HEK293 (cell line): ENCODE measurements around the gene LRRC23.

Experiments
- CTCF ChIA-PET: fragments of 350-600 bp; formaldehyde crosslinking; extraction: SDS; loops from one replicate; lab custom pipeline; 2021; ENCODE audit warnings: antibody characterized with exemption; lab: Yijun Ruan, JAX
- POLR2A ChIA-PET: fragments of 300-600 bp; formaldehyde crosslinking; extraction: SDS; loops from one replicate; lab custom pipeline; 2020; ENCODE audit warnings: antibody characterized with exemption, inconsistent platforms; lab: Yijun Ruan, JAX
- H3K27ac ChIP-seq: fragments of 200-500 bp; sonication (Bioruptor generic); 2 replicates; pipeline ENCODE4 v1.5.1; 2014; ENCODE audit warnings: low read depth, low read length, control low read depth, inconsistent platforms; ENCODE audit errors: extremely low read depth
- H3K36me3 ChIP-seq, 2 experiments: fragments of 200-500 bp in 1 of 2; sonication (Bioruptor generic) in 1 of 2; 1 replicate in 1 of 2; 2 replicates in 1 of 2; pipeline ENCODE4 v1.5.1; 2014 to 2017; ENCODE audit warnings: inconsistent platforms in 2 of 2, low read length in 2 of 2; ENCODE audit not compliant: control insufficient read depth in 2 of 2, insufficient read depth in 1 of 2
- H3K4me1 ChIP-seq: fragments of 200-500 bp; sonication (Bioruptor generic); 2 replicates; pipeline ENCODE4 v1.5.1; 2014; ENCODE audit warnings: mild to moderate bottlenecking, low read length, inconsistent platforms; ENCODE audit not compliant: control insufficient read depth, insufficient read depth
- H3K4me3 ChIP-seq: 2 replicates; pipeline ENCODE4 v1.5.1; 2011; ENCODE audit warnings: low read depth, mild to moderate bottlenecking, control low read depth, low read length, moderate library complexity
- H3K9me3 ChIP-seq: fragments of 200-500 bp; sonication (Bioruptor generic); 2 replicates; pipeline ENCODE4 v1.5.1; 2014; ENCODE audit warnings: low read depth, low read length, inconsistent platforms; ENCODE audit not compliant: control insufficient read depth, insufficient read depth
- BCL6B ChIP-seq: fragments of 450-650 bp; formaldehyde crosslinking; IDR thresholded peaks from 2 replicates; pipeline ENCODE4 v1.5.1; 2017; ENCODE audit warnings: missing biosample characterization, missing genetic modification characterization
- EGR2 ChIP-seq: fragments of 450-650 bp; formaldehyde crosslinking; IDR thresholded peaks from 2 replicates; pipeline ENCODE4 v1.5.1; 2016; ENCODE audit warnings: low read depth, missing biosample characterization, missing genetic modification characterization
- GLIS1 ChIP-seq: fragments of 450-650 bp; formaldehyde crosslinking; IDR thresholded peaks from 2 replicates; pipeline ENCODE4 v1.5.1; 2016; ENCODE audit warnings: missing biosample characterization, missing genetic modification characterization
- GLIS2 ChIP-seq: fragments of 450-650 bp; formaldehyde crosslinking; IDR thresholded peaks from 2 replicates; pipeline ENCODE4 v1.5.1; 2016; ENCODE audit warnings: missing biosample characterization, missing genetic modification characterization
- IKZF3 ChIP-seq: fragments of 450-650 bp; IDR thresholded peaks from 2 replicates; pipeline ENCODE4 v1.5.0; 2018; ENCODE audit warnings: missing biosample characterization, mild to moderate bottlenecking, missing genetic modification characterization, moderate library complexity
- KLF1 ChIP-seq: fragments of 450-650 bp; formaldehyde crosslinking; IDR thresholded peaks from 2 replicates; pipeline ENCODE4 v1.5.1; 2016; ENCODE audit warnings: missing biosample characterization, missing genetic modification characterization
- KLF16 ChIP-seq: fragments of 450-650 bp; formaldehyde crosslinking; IDR thresholded peaks from 2 replicates; pipeline ENCODE4 v1.5.1; 2017; ENCODE audit warnings: missing biosample characterization, missing genetic modification characterization
- KLF9 ChIP-seq: fragments of 450-650 bp; formaldehyde crosslinking; IDR thresholded peaks from 2 replicates; pipeline ENCODE4 v1.5.1; 2016; ENCODE audit warnings: missing biosample characterization, missing genetic modification characterization, low read depth
- PATZ1 ChIP-seq: fragments of 450-650 bp; formaldehyde crosslinking; IDR thresholded peaks from 2 replicates; pipeline ENCODE4 v1.5.1; 2016; ENCODE audit warnings: missing biosample characterization, missing genetic modification characterization
- PRDM2 ChIP-seq: fragments of 450-650 bp; formaldehyde crosslinking; IDR thresholded peaks from 2 replicates; pipeline ENCODE4 v1.5.1; 2016; ENCODE audit warnings: missing biosample characterization, missing genetic modification characterization, borderline replicate concordance
- SP2 ChIP-seq: fragments of 450-650 bp; formaldehyde crosslinking; IDR thresholded peaks from 2 replicates; pipeline ENCODE4 v1.5.1; 2016; ENCODE audit warnings: missing biosample characterization, missing genetic modification characterization
- SP3 ChIP-seq: fragments of 450-650 bp; formaldehyde crosslinking; IDR thresholded peaks from 2 replicates; pipeline ENCODE4 v1.5.1; 2016; ENCODE audit warnings: missing biosample characterization, missing genetic modification characterization
- ZBTB17 ChIP-seq: fragments of 450-650 bp; formaldehyde crosslinking; IDR thresholded peaks from 2 replicates; pipeline ENCODE4 v1.5.1; 2016; ENCODE audit warnings: missing biosample characterization, missing genetic modification characterization
- ZBTB20 ChIP-seq: fragments of 450-650 bp; formaldehyde crosslinking; IDR thresholded peaks from 2 replicates; pipeline ENCODE4 v1.5.1; 2016; ENCODE audit warnings: missing biosample characterization, missing genetic modification characterization
- ZFP69B ChIP-seq: fragments of 450-650 bp; formaldehyde crosslinking; IDR thresholded peaks from 2 replicates; pipeline ENCODE4 v1.5.1; 2016; ENCODE audit warnings: missing biosample characterization, missing genetic modification characterization
- ZNF10 ChIP-seq: fragments of 450-650 bp; formaldehyde crosslinking; IDR thresholded peaks from 2 replicates; pipeline ENCODE4 v1.5.1; 2017; ENCODE audit warnings: missing biosample characterization, missing genetic modification characterization
- ZNF132 ChIP-seq: fragments of 450-650 bp; formaldehyde crosslinking; IDR thresholded peaks from 2 replicates; pipeline ENCODE4 v1.5.1; 2017; ENCODE audit warnings: missing biosample characterization, missing genetic modification characterization, borderline replicate concordance
- ZNF223 ChIP-seq: fragments of 450-650 bp; formaldehyde crosslinking; IDR thresholded peaks from 2 replicates; pipeline ENCODE4 v1.5.1; 2016; ENCODE audit warnings: missing biosample characterization, missing genetic modification characterization
- ZNF341 ChIP-seq: fragments of 450-650 bp; formaldehyde crosslinking; IDR thresholded peaks from 2 replicates; pipeline ENCODE4; 2016; ENCODE audit warnings: low read depth, missing biosample characterization, missing genetic modification characterization
- ZNF423 ChIP-seq: fragments of 450-650 bp; formaldehyde crosslinking; IDR thresholded peaks from 2 replicates; pipeline ENCODE4 v1.5.1; 2016; ENCODE audit warnings: missing biosample characterization, missing genetic modification characterization
- ZNF600 ChIP-seq: fragments of 450-650 bp; formaldehyde crosslinking; IDR thresholded peaks from 2 replicates; pipeline ENCODE4 v1.5.1; 2016; ENCODE audit warnings: missing biosample characterization, missing genetic modification characterization
- ZNF704 ChIP-seq: fragments of 450-650 bp; formaldehyde crosslinking; IDR thresholded peaks from 2 replicates; pipeline ENCODE4 v1.5.1; 2016; ENCODE audit warnings: missing biosample characterization, missing genetic modification characterization
- ZXDB ChIP-seq: fragments of 450-650 bp; formaldehyde crosslinking; IDR thresholded peaks from 2 replicates; pipeline ENCODE4 v1.5.1; 2016; ENCODE audit warnings: missing biosample characterization, missing genetic modification characterization

Gene LRRC23

GRCh38 chr12:6871052-6871957, 33.3 kb upstream of the LRRC23 start:
- peaks cover 8% of the 10 kb centered on the region for H3K4me1 ChIP-seq
- no peaks in the 10 kb centered on the region for H3K9me3 ChIP-seq
- CTCF ChIA-PET: interaction anchor here (0.5 to 5.3 kb wide), 22 partner anchors 10 to 445 kb away, joined by 3 to 71 read pairs (median 8); partner anchors contain the start of genes CDCA3, LRRC23, MLF2 and USP5
- POLR2A ChIA-PET: interaction anchor here (0.6 to 5.4 kb wide), 16 partner anchors 9 to 318 kb away, joined by 3 to 88 read pairs (median 6); partner anchors contain the start of genes ATN1, C12orf57, CDCA3 and PEX5
- peaks cover 4 to 44% of the 10 kb centered on the region in 2 experiments; a peak in 2 of 3 replicates for H3K36me3 ChIP-seq
- no peak overlapping the region for H3K4me3 ChIP-seq
- 0 out of 2 replicates have a peak overlapping the region, but pooled peaks have one; percentile 3 for H3K27ac ChIP-seq
- TF ChIP-seq ZXDB (tag by site-specific recombination): peak; percentile 24; the same call in 1 of the 2 replicates
- no peak for TF ChIP-seq ZNF223 (tag by site-specific recombination)
- 0 out of 2 replicates have a peak, but pooled peaks have one; percentile 27 for TF ChIP-seq IKZF3
- TF ChIP-seq KLF1 (tag by site-specific recombination): peak; percentile 52; the same call in 1 of the 2 replicates
- peak; percentile 17; the same call in 1 of the 2 replicates for TF ChIP-seq ZFP69B (tag by site-specific recombination)
- no peak for TF ChIP-seq ZNF132 (tag by site-specific recombination)
- TF ChIP-seq KLF16: 0 out of 2 replicates have a peak, but pooled peaks have one; percentile 27
- TF ChIP-seq PRDM2 (tag by site-specific recombination): peak; percentile 69; the same call in 1 of the 2 replicates
- no peak for TF ChIP-seq ZNF704
- TF ChIP-seq GLIS2 (tag by site-specific recombination): peak; percentile 58
- TF ChIP-seq ZNF10 (tag by site-specific recombination): no peak
- TF ChIP-seq GLIS1: peak; percentile 12; the same call in 1 of the 2 replicates
- no peak for TF ChIP-seq BCL6B
- TF ChIP-seq KLF9 (tag by site-specific recombination): no peak
- TF ChIP-seq PATZ1 (tag by site-specific recombination): peak; percentile 10
- peak; percentile 66 for TF ChIP-seq ZBTB20 (tag by site-specific recombination)
- TF ChIP-seq ZNF341 (tag by site-specific recombination): 0 out of 2 replicates have a peak, but pooled peaks have one; percentile 21
- TF ChIP-seq SP2 (tag by site-specific recombination): peak; percentile 61
- peak; percentile 43; the same call in 1 of the 2 replicates for TF ChIP-seq ZBTB17 (tag by site-specific recombination)
- TF ChIP-seq ZNF600: 0 out of 2 replicates have a peak, but pooled peaks have one; percentile 32
- no peak for TF ChIP-seq ZNF423 (tag by site-specific recombination)
- peak; percentile 13; the same call in 1 of the 2 replicates for TF ChIP-seq EGR2 (tag by site-specific recombination)
- peak; percentile 78 for TF ChIP-seq SP3
